Activated CD8-positive, alpha-beta memory T cell treated with anti-CD3 and anti-CD28 coated beads, Interleukin-2, amount 50 U/mL, for 24 hours (primary cell): ENCODE measurements around the gene SSX5.
"Not testable (repeated sequence)": the region's sequence is repeated elsewhere in the genome, so short reads cannot be mapped to it uniquely, and the experiment has no call there.

Experiments
- DNase-seq: peaks from one replicate; pipeline ENCODE4 v3.0.0-alpha.2; 2020; ENCODE audit errors: extremely low read depth

SSX5 gene, protein sequence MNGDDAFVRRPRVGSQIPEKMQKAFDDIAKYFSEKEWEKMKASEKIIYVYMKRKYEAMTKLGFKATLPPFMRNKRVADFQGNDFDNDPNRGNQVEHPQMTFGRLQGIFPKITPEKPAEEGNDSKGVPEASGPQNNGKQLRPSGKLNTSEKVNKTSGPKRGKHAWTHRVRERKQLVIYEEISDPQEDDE

DNA sequence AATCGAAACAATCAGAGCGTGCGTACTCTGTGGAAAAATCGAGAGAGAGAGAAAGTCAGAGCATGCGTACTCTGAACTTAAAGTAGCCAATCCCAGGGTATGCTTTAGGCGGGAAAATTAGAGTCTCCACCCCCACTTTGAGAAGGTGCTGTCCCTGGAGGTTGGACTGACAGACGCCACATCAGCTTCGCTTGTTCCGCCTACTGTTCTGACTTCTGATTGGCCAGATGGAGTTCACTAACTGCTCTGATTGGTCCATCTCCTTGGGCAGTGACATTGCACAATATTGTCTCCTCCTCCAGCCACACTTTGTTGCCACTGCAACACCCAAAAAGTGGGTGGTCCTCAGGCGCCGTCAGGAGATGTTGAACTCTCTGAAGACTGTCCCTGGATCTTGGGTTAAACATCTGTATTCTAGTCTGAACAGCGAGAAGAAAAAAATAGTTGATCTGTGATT, at the start of gene SSX5:
TSS of gene SSX5 (minus strand) at position 51 of the 457 bp plus-strand sequence. CDS start 1,437 bp downstream, outside the sequence.
- DNase-seq, result no peak

DNA sequence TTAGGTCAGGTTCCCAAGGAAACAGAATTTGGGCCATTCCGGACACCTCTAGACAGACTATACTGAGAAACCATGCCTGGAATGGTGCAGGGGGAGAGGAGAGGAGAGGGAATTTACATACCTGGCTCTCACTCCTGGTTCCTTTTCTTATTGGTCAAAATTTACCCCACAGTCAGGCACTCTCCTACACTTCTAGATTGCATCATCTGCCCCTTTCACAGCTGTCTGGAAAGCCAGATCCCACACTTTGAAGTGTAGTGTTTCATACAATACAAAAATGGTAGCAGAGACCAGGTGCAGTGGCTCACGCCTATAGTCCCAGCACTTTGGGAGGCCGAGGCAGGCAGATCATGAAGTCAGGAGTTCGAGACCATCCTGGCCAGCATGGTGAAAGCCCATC, 27.6 kb upstream of the SSX5 start:
- DNase-seq, result not testable (repeated sequence)

DNA sequence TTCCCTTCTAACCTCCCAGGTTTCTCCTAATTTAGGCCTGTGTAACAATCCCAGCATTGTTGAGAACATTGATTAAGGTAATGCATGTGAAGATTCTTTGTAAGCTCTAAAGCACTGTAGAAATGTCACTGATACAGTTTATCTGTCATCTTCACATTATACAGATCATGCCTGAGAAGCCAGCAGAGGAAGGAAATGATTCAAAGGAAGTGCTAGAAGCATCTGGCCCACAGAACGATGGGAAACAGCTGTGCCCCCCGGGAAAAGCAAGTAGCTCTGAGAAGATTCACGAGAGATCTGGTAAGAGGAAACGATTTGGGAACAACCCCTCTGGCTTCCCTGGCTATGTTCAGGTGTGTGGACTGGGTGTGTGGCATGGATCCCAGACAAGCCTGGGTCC, 17.7 kb upstream of the SSX5 start:
- DNase-seq, result not testable (repeated sequence)

DNA sequence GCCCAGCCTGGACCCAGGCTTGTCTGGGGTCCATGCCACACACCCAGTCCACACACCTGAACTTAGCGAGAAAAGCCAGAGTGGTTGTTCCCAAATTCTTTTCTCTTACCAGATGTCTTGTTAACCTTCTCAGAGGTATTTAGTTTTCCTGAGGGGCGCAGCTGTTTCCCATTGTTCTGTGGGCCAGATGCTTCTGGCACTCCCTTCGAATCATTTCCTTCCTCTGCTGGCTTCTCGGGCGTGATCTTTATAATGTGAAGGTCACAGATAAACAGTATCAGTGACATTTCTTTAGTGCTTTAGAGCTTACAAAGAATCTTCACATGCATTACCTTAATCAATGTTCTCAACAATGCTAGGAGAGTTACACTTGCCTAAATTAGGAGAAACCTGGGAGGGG, 6.6 kb downstream of the SSX5 start:
- not testable (repeated sequence) for DNase-seq

DNA sequence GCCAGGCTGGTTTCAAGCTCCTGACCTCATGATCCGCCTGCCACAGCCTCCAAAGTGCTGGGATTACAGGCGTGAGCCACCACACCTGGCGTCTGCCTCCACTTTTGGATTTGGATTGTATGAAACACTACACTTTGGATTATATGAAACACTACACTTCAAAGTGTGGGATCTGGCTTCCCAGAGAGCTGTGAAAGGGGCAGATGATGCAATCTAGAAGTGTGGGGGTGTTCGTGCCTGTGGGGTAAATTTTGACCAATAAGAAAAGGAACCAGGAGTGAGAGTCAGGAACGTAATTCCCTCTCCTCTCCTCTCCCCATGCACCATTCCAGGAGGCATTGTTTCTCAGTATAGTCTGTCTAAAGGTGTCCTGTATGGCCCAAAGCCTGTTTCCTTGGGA, 14.7 kb downstream of the SSX5 start:
- not testable (repeated sequence) for DNase-seq

DNA sequence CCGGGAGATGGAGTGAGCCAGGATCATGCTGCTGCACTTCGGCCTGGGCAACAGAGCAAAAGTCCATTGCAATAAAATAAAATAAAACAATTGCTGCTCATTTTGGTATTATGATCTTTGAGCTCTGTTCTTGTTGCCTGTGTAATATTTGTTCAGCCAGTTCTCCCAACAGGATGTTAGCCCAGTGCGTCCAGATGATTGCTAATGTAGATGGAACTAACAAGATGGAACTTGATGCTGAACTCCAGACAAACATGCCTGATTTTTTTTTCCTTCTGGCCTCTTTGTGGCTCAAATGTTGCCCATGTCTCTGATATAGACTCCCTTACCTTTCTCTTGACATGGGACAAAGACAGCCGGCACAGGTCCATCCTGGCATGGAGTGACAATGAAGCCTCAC, 15.8 kb downstream of the SSX5 start:
- DNase-seq, result no peak

DNA sequence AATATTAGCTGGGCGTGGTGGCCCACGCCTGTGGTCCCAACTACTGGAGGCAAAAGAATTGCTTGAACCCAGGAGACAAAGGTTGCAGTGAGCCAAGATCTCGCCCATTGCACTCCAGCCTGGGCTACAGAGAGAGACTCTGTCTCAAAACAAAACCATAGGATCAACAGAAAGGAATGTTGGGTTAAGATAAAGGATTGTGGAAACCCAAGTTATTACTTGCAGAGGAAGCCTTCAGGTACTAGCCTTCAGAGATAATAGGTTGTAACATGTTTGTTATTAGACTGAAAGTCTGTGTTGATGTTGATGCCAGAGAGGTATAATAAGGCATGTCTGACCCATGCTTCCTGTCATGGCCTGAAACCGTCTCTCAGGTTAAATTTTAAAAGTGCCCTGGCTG, 16.9 kb downstream of the SSX5 start:
- no peak for DNase-seq

DNA sequence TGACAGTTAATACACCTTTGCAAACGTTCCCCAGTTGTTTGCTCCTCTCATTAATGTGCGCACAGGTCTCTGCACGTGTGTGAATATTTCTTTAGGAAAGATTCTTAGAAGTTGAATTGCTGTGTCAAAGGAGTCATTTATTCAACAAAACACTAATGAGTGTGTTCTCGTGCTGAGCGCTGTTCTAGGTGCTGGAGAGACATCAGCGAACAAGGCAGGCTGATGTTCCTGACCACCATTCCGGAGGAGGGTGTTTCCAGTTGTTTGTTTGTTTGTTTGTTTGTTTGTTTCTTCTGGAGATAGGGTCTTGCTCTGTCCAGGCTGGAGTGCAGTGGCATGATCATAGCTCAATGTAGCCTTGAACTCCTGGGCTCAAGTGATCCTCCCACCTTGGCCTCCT, 30.3 kb downstream of the SSX5 start:
- DNase-seq, result not testable (repeated sequence)

DNA sequence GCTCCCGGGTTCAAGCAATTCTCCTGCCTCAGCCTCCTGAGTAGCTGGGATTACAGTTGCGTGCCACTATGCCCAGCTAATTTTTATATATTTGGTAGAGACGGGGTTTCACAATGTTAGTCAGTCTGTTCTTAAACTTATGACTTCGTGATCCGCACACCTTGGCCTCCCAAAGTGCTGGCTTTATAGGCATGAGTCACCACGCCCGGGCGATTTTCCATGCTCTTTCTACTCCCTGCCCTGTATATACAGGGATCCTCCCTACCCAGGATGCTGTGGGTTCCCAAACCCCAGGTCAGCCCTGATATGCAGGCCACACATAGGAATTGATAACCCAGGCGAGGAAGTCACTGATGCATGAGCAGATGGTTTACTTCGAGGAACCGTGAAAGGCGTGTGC, 31.4 kb downstream of the SSX5 start:
- no peak for DNase-seq

DNA sequence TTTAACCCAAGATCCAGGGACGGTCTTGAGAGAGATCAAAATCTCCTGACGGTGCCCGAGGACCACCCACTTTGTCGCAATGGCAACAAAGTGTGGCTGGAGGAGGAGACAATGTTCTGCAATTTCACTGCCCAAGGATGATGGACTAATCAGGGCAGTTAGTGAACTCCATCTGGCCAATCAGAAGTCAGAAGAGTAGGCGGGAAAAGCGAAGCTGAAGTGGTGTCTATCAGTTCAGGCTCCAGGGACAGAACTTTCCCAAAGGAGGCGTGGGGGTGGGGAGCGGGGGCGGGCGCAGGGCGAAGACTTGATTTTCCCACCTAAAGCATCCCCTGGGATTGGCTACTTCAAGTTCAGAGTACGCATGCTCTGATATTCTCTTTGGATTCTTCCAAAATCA, 40.6 kb downstream of the SSX5 start:
- no peak for DNase-seq

DNA sequence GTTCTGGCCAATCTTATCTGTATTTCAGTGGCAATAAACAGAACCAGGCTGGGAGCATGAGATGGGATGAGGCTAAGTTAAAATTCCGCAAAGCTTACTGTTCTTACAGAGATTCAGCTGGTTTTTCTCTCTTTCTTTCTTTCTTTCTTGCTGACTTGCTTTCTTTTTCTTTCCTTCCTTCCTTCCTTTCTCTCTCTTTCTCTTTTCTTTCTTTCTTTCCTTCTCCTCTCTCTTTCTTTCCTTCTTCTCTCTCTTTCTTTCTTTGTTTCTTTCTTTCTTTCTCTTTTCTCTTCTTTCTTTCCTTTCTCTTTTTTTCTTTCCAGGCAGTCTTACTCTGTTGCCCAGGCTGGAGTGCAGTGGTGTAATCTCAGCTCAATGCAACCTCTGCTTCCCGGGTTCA, 41.8 kb downstream of the SSX5 start:
- no peak for DNase-seq

DNA sequence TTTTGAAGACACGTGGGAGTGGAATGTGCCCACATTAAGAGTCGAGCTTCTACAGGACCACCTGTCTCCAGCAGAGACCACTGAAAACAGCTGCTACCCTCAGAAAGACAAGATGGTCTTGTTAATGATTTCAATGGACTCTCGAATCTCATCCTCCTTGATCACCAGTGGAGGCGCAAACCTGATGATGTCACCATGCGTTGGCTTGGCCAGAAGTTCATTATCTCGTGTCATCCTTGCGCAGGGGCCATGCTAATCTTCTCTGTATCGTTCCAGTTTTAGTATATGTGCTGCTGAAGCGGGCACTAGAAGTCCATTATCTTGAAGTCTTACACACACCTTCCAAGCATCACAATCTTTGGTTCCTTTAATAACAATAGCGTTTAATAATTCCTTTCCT, 42.8 kb downstream of the SSX5 start:
- no peak for DNase-seq

DNA sequence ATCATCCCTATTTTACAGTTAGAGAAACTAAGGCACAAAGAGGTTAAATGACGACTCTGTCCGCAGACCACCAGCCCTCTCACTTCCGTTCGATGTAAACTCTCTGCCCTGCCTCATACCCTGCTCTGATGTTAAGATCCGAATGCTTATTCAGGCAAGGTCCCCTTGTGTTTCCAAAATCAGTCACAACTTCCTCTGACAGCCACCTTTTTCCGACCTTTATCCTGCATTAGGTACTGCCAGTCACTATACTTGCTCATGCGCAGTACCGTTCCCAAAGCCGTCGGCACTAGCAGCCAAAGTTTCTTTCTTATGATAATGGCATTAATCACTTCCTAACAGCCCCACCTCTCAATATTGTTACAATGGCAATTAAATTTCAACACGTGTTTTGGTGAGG, 53.9 kb downstream of the SSX5 start:
- not testable (repeated sequence) for DNase-seq

DNA sequence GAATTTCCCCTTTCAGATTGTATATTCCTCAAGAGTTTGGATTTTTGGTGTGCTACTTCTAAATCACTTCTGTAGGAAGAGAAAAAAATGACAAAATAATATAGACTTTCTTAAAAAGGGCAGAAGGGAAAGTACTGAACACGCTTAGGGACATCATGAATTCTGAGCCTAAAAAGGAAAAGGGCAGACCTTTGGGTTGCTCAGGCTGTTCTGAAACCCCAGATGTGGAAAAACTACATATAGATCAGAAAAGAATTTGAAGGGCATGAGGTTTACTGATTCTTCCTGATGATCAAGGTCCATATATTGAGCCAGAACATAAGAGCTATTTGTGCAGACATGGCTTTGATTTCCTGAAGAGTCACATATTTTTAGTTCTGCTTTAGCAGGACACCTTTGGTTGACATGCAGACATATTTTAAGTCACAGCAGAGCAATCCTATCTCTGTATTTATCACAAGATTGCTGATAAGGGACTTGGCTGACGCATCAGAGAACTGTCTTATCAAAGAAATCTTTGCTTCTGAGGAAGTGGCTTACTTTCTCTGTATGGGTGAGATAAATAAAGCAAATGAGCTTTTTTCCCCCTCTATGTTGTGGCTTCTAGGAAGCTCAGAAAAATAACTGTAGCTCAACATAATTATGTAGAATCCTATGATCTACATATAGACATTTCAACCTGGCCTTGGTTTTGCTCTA, 54.6 kb downstream of the SSX5 start:
- DNase-seq, result not testable (repeated sequence)

DNA sequence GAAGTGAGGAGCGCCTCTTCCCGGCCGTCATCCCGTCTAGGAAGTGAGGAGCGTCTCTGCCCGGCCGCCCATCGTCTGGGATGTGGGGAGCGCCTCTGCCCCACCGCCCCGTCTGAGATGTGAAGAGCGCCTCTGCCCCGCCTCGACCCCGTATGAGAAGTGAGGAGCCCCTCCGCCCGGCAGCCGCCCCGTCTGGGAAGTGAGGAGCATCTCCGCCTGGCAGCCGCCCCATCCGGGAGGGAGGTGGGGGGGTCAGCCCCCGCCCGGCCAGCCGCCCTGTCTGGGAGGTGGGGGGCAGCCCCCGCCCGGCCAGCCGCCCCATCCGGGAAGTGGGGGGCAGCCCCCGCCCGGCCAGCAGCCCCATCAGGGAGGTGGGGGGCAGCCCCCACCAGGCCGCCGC, 57.5 kb downstream of the SSX5 start:
- not testable (repeated sequence) for DNase-seq
